Daoy (cell line): ENCODE data around the gene EFNA4. TPM values are rescaled to one million over a fixed set of nuclear protein-coding genes. Genes with fewer than 3 reads are reported as not detected.

Experiments used
- DNase-seq: peaks from one replicate; pipeline ENCODE4 v3.0.0-alpha.2; 2015; ENCODE audit warnings: low read depth
- total RNA-seq: library from RNA; depleted of rRNA; stranded (reverse); fragments of >200 nt; shearing (Covaris generic); gene quantifications from 2 replicates; pipeline ENCODE4 v1.2.3, GENCODE V29; 2014

The EFNA4 gene
- total RNA-seq, 1 experiment from 2014 or later: 10.6 TPM

GRCh38 chr1:155051777-155052398, 11.7 kb upstream of the EFNA4 start:
- peak; percentile 61 for DNase-seq

GRCh38 chr1:155052439-155053395, 10.8 kb upstream of the EFNA4 start:
- DNase-seq: peak; percentile 35

- DNase-seq: no peak
These were observed 9.9 kb upstream of the EFNA4 start for GRCh38 chr1:155053531-155054105.

GRCh38 chr1:155057104-155057503, 6.4 kb upstream of the EFNA4 start:
- no peak for DNase-seq

GRCh38 chr1:155057788-155058211, 5.7 kb upstream of the EFNA4 start:
- no peak for DNase-seq

GRCh38 chr1:155060736-155061135, 2.8 kb upstream of the EFNA4 start:
- DNase-seq: no peak

GRCh38 chr1:155061381-155062150, 2.0 kb upstream of the EFNA4 start:
- DNase-seq: peak; percentile 97

GRCh38 chr1:155062151-155062686, 1.3 kb upstream of the EFNA4 start:
- peak; percentile 53 for DNase-seq

GRCh38 chr1:155062702-155063411, 683 bp upstream of the EFNA4 start:
- DNase-seq: peak; percentile 85

GRCh38 chr1:155064111-155064831, 731 bp downstream of the EFNA4 start:
- DNase-seq: peak; percentile 51

- DNase-seq: no peak
These were observed 1.4 kb downstream of the EFNA4 start for GRCh38 chr1:155064832-155065429.

- no peak for DNase-seq
These were observed 3.2 kb downstream of the EFNA4 start for GRCh38 chr1:155066777-155067176.

- no peak for DNase-seq
These were observed 5.1 kb downstream of the EFNA4 start for GRCh38 chr1:155068599-155068998.

GRCh38 chr1:155069551-155070157, 6.1 kb downstream of the EFNA4 start:
- no peak for DNase-seq

- DNase-seq: no peak
These were observed 6.7 kb downstream of the EFNA4 start for GRCh38 chr1:155070158-155070621.

- peak; percentile 80 for DNase-seq
These were observed 7.4 kb downstream of the EFNA4 start for GRCh38 chr1:155070721-155071569.

GRCh38 chr1:155071701-155072100, 8.2 kb downstream of the EFNA4 start:
- no peak for DNase-seq
